H1 (cell line): Measurements from ENCODE around the gene UIMC1. TPM values are rescaled to one million over a fixed set of nuclear protein-coding genes. Genes with fewer than 3 reads are reported as not detected.

Source experiments
- CTCF ChIA-PET: fragments of 300-600 bp; sonication (Branson Sonifier 250); formaldehyde crosslinking; loops from one replicate; lab custom pipeline; 2021; ENCODE audit not compliant: partially characterized antibody; lab: Charles Lee
- POLR2A ChIA-PET: fragments of 300-600 bp; sonication (Branson Sonifier 250); formaldehyde crosslinking; loops from one replicate; lab custom pipeline; 2021; ENCODE audit warnings: inconsistent platforms; ENCODE audit not compliant: partially characterized antibody; lab: Charles Lee
- DNase-seq, 2 experiments: peaks; one replicate each; pipeline versions ENCODE4 v3.0.0 to v3.0.0-alpha.2; 2010 to 2022; ENCODE audit warnings: low spot score in 2 of 2, low read depth in 1 of 2, mixed read lengths in 1 of 2
- FAIRE-seq: peaks from 2 replicates; lab custom pipeline; 2011; peaks lifted over from hg19 to GRCh38; lab: Jason Lieb, UNC
- H2AFZ ChIP-seq: 2 replicates; pipeline ENCODE4 v1.8.1; 2012; ENCODE audit warnings: low read length, inconsistent platforms
- H2AK5ac ChIP-seq: 2 replicates; pipeline ENCODE4 v1.6.1; 2013; ENCODE audit warnings: low read depth, low read length
- H2BK120ac ChIP-seq: replicated peaks from 2 replicates; pipeline ENCODE3; 2013; ENCODE audit warnings: low read depth, low read length, inconsistent platforms
- H2BK12ac ChIP-seq: 2 replicates; pipeline ENCODE4 v1.6.1; 2013; ENCODE audit warnings: low read depth, low read length
- H2BK15ac ChIP-seq: 2 replicates; pipeline ENCODE4 v1.6.1; 2013; ENCODE audit warnings: low read length
- H2BK20ac ChIP-seq: 2 replicates; pipeline ENCODE4 v1.6.1; 2013; ENCODE audit warnings: low read length
- H2BK5ac ChIP-seq: 2 replicates; pipeline ENCODE4 v1.6.1; 2013; ENCODE audit warnings: low read depth, low read length
- H3K14ac ChIP-seq: 2 replicates; pipeline ENCODE4 v1.6.1; 2013; ENCODE audit warnings: inconsistent platforms; ENCODE audit not compliant: insufficient read length
- H3K18ac ChIP-seq: 2 replicates; pipeline ENCODE4 v1.6.1; 2013; ENCODE audit warnings: low read length; ENCODE audit errors: extremely low read depth
- H3K23ac ChIP-seq: 2 replicates; pipeline ENCODE4 v1.6.1; 2013; ENCODE audit warnings: inconsistent platforms; ENCODE audit not compliant: insufficient read length
- H3K23me2 ChIP-seq: 2 replicates; pipeline ENCODE4 v1.6.1; 2013; ENCODE audit warnings: low read depth, low read length
- H3K27ac ChIP-seq: 2 replicates; pipeline ENCODE4 v1.6.1; 2011; ENCODE audit warnings: low read depth, low read length, inconsistent platforms
- H3K27me3 ChIP-seq, 4 experiments: replicated peaks in 1 of 4; 1 replicate in 1 of 4; 2 replicates in 3 of 4; pipeline versions ENCODE4 v1.6.1 to v1.8.1; 2011 to 2013; ENCODE audit warnings: low read length in 3 of 4, mild to moderate bottlenecking in 3 of 4, inconsistent platforms in 2 of 4, mixed read lengths in 2 of 4, moderate library complexity in 1 of 4; ENCODE audit not compliant: control insufficient read depth in 3 of 4, insufficient read depth in 3 of 4; ENCODE audit errors: extremely low read depth in 1 of 4
- H3K36me3 ChIP-seq, 4 experiments: 2 replicates each; pipeline versions ENCODE4 v1.6.1 to v1.8.1; 2011 to 2013; ENCODE audit warnings: mild to moderate bottlenecking in 4 of 4, low read length in 3 of 4, moderate library complexity in 2 of 4, control low read depth in 1 of 4, inconsistent platforms in 1 of 4; ENCODE audit not compliant: insufficient read depth in 4 of 4, control insufficient read depth in 2 of 4
- H3K4ac ChIP-seq: replicated peaks from 2 replicates; pipeline ENCODE3; 2013; ENCODE audit warnings: low read length, low read depth, mixed read lengths, inconsistent platforms; ENCODE audit not compliant: insufficient read length
- H3K4me1 ChIP-seq, 4 experiments: replicated peaks in 1 of 4; 1 replicate in 1 of 4; 2 replicates in 3 of 4; pipeline versions ENCODE4 v1.6.1 to v1.8.1; 2011 to 2013; ENCODE audit warnings: low read length in 3 of 4, inconsistent platforms in 2 of 4, mixed read lengths in 1 of 4; ENCODE audit not compliant: insufficient read depth in 4 of 4, control insufficient read depth in 3 of 4
- H3K4me2 ChIP-seq, 2 experiments: 2 replicates each; pipeline versions ENCODE4 v1.6.1 to v1.8.1; 2011 to 2013; ENCODE audit warnings: low read depth in 2 of 2, low read length in 2 of 2, control low read depth in 1 of 2, inconsistent platforms in 1 of 2, mild to moderate bottlenecking in 1 of 2; ENCODE audit not compliant: insufficient read depth in 1 of 2
- H3K4me3 ChIP-seq, 4 experiments: fragments of 200-600, 300-600 bp in 1 of 4; sonication (generic), shearing (Covaris generic), sonication (Bioruptor Twin) in 1 of 4; 2 replicates each; pipeline versions ENCODE4 v1.5.1 to v1.8.1; 2011 to 2016; ENCODE audit warnings: low read length in 4 of 4, low read depth in 3 of 4, control low read depth in 2 of 4, inconsistent platforms in 2 of 4, mild to moderate bottlenecking in 2 of 4, mixed read lengths in 1 of 4, moderate library complexity in 1 of 4; ENCODE audit not compliant: insufficient read depth in 2 of 4; ENCODE audit errors: extremely low read depth in 1 of 4
- H3K56ac ChIP-seq: replicated peaks from 2 replicates; pipeline ENCODE3; 2013; ENCODE audit warnings: low read depth, mild to moderate bottlenecking, mixed read lengths, low read length, inconsistent platforms; ENCODE audit not compliant: insufficient read length
- H3K79me1 ChIP-seq: 2 replicates; pipeline ENCODE4 v1.6.1; 2013; ENCODE audit warnings: low read depth, low read length, control low read depth
- H3K79me2 ChIP-seq, 2 experiments: 2 replicates each; pipeline versions ENCODE4 v1.6.1 to v1.8.1; 2012 to 2013; ENCODE audit warnings: low read length in 2 of 2, mild to moderate bottlenecking in 2 of 2, inconsistent platforms in 1 of 2; ENCODE audit not compliant: insufficient read depth in 2 of 2, control insufficient read depth in 1 of 2
- H3K9ac ChIP-seq, 4 experiments: replicated peaks in 1 of 4; 1 replicate in 1 of 4; 2 replicates in 3 of 4; pipeline versions ENCODE4 v1.6.1 to v1.8.1; 2011 to 2013; ENCODE audit warnings: low read depth in 3 of 4, low read length in 3 of 4, control low read depth in 2 of 4, mild to moderate bottlenecking in 2 of 4, moderate library complexity in 2 of 4, inconsistent platforms in 1 of 4; ENCODE audit errors: extremely low read depth in 1 of 4
- H3K9me3 ChIP-seq, 2 experiments: 2 replicates each; pipeline versions ENCODE4 v1.6.1 to v1.8.1; 2012 to 2013; ENCODE audit warnings: mild to moderate bottlenecking in 2 of 2, moderate library complexity in 2 of 2, control low read depth in 1 of 2, inconsistent platforms in 1 of 2, low read depth in 1 of 2, low read length in 1 of 2, mixed read lengths in 1 of 2; ENCODE audit not compliant: insufficient read depth in 2 of 2
- H4K20me1 ChIP-seq, 2 experiments: replicated peaks in 1 of 2; 2 replicates each; pipeline versions ENCODE3 to v1.8.1; 2011 to 2013; ENCODE audit warnings: inconsistent platforms in 2 of 2, low read length in 2 of 2, mild to moderate bottlenecking in 1 of 2; ENCODE audit not compliant: insufficient read depth in 2 of 2, control insufficient read depth in 1 of 2
- H4K5ac ChIP-seq: 2 replicates; pipeline ENCODE4 v1.6.1; 2013; ENCODE audit warnings: low read length, low read depth, mixed read lengths, inconsistent platforms; ENCODE audit not compliant: insufficient read length
- H4K8ac ChIP-seq: 2 replicates; pipeline ENCODE4 v1.8.0; 2013; ENCODE audit warnings: mild to moderate bottlenecking, moderate library complexity, low read length, inconsistent platforms; ENCODE audit not compliant: insufficient read depth; ENCODE audit errors: extremely low read depth
- H4K91ac ChIP-seq: replicated peaks from 2 replicates; pipeline ENCODE3; 2013; ENCODE audit warnings: low read length, mixed read lengths, inconsistent platforms; ENCODE audit not compliant: insufficient read length
- JUN ChIP-seq: IDR thresholded peaks from 2 replicates; pipeline ENCODE4 v1.6.1; 2011; ENCODE audit warnings: low read depth, mild to moderate bottlenecking, improper control_type of control experiment, low read length
- JUND ChIP-seq: IDR thresholded peaks from 2 replicates; pipeline ENCODE4 v1.6.1; 2011; ENCODE audit warnings: mild to moderate bottlenecking, improper control_type of control experiment, low read length
- POU5F1 ChIP-seq: IDR thresholded peaks from 2 replicates; pipeline ENCODE4 v1.6.1; 2011; ENCODE audit warnings: low read depth, mild to moderate bottlenecking, low read length, moderate library complexity
- RAD21 ChIP-seq, 2 experiments: IDR thresholded peaks in 1 of 2; conservative IDR thresholded peaks in 1 of 2; 2 replicates each; pipeline ENCODE4 v1.6.1; 2011; ENCODE audit warnings: low read depth in 2 of 2, low read length in 2 of 2, improper control_type of control experiment in 1 of 2, inconsistent platforms in 1 of 2, mild to moderate bottlenecking in 1 of 2, moderate library complexity in 1 of 2
- RNF2 ChIP-seq: fragments of 200-900, 300-1000 bp; sonication (generic); IDR thresholded peaks from 2 replicates; pipeline ENCODE4 v1.7.1; 2016; ENCODE audit warnings: borderline replicate concordance, low read depth, mild to moderate bottlenecking, antibody characterized with exemption, low read length; ENCODE audit not compliant: poor library complexity, severe bottlenecking; ENCODE audit errors: missing control alignments
- WGBS, 2 experiments: shearing (Covaris generic) in 1 of 2; methylation state at CpG; one replicate each; pipeline versions ENCODE4 v1.1.6 to v1.1.7; 2013 to 2015; ENCODE audit warnings: low lambda C conversion rate in 2 of 2, mixed read lengths in 2 of 2, inconsistent platforms in 1 of 2, low coverage in 1 of 2, missing lambda C conversion rate in 1 of 2; ENCODE audit not compliant: insufficient replicate concordance in 2 of 2, insufficient coverage in 1 of 2, insufficient read length in 1 of 2; ENCODE audit errors: extremely low coverage in 1 of 2, missing lambda C conversion rate in 1 of 2; 5-methylcytosine and 5-hydroxymethylcytosine counted together
- polyA plus RNA-seq, 7 experiments: library from polyadenylated mRNA; depleted of rRNA in 3 of 7; stranded (reverse) in 5 of 7; unstranded in 2 of 7; fragments of >200 nt in 5 of 7; fragments of 200-250 nt in 2 of 7; gene quantifications; 1 replicate in 5 of 7; 2 replicates in 1 of 7; 4 replicates in 1 of 7; pipeline versions ENCODE4 v1.2.1 to v1.2.3, GENCODE V29; 2011 to 2013; ENCODE audit warnings: missing spikeins in 2 of 7, mixed read lengths in 2 of 7
- total RNA-seq: library from RNA; stranded (reverse); fragmentation: NEBNext Ultra II Directional; extraction: Animal tissue kit (Norgen Biotek cat#: 25700); gene quantifications from 2 replicates; pipeline ENCODE4 v1.2.1, GENCODE V29; 2021

The UIMC1 gene
- total and polyA plus RNA-seq, 2 of the 8 experiments (the other 6 are each of a cell fraction or from before 2014, with no cell fraction given) = 12.8 to 43.7 TPM

DNA sequence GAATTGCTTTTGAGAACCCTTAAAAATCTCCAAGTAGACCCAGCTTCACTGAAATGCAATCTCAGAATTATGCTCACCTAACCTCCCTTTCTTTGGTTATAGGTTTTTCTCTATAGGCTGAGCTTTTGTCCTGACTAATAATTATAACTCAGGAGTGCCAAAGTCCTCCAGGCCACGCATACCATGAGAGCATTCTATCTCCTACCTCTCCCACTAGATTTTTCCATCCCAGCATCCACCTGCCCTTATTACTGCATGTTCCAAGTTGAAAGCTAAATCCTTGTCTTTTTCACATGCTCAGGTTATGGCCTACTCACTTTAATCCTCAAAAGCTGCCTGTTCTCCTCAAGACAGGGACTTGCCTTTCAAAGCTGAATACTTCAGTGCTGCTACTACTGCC lies 38.1 kb upstream of the UIMC1 start:
- Histone ChIP-seq H3K23me2 (no peaks in the 10 kb centered on the region), H3K4me3 (no peak overlapping the region), H3K27ac (no peak overlapping the region), H3K9me3 (no peaks in the 10 kb centered on the region), H4K8ac (no peak overlapping the region), H2BK20ac (no peak overlapping the region), H2BK120ac (no peak overlapping the region), H2AFZ (no peak overlapping the region), H3K18ac (no peak overlapping the region), H3K14ac (no peak overlapping the region), H2BK15ac (no peak overlapping the region), H4K20me1 (peaks cover 0 to 2% of the 10 kb centered on the region in 2 experiments), H3K23ac (no peak overlapping the region), H4K91ac (no peak overlapping the region), H2BK12ac (no peak overlapping the region), H3K36me3 (peaks cover 6 to 36% (median 18%) of the 10 kb centered on the region in 4 experiments; a peak in 7 of 8 replicates), H4K5ac (no peak overlapping the region), H3K4ac (no peak overlapping the region), H2AK5ac (no peak overlapping the region), H2BK5ac (no peak overlapping the region; the same call in 1 of the 2 replicates), H3K56ac (no peak overlapping the region), H3K79me1 (no peaks in the 10 kb centered on the region), H3K4me2 (no peak overlapping the region), H3K9ac (no peak overlapping the region), H3K79me2 (no peaks in the 10 kb centered on the region), H3K27me3 (no peaks in the 10 kb centered on the region), H3K4me1 (no peaks in the 10 kb centered on the region)
- 100% methylated on average over 1 of the region's 1 CpG; no CpG with 5 or more reads in 1 of the 2 experiments for WGBS, 2 experiments
- no peak for DNase-seq
- ChIA-PET POLR2A (interaction anchor here (0.6 to 1.0 kb wide), 3 partner anchors 9 to 27 kb away, joined by 3 to 4 read pairs (median 4); no protein-coding TSS in a partner anchor), CTCF (interaction anchor here (0.9 to 3.5 kb wide), 8 partner anchors 19 to 384 kb away, joined by 3 to 10 read pairs (median 4); partner anchors contain the start of gene ZNF346)
- FAIRE-seq = no peak
- TF ChIP-seq RNF2 (no peak), JUN (no peak), JUND (no peak), POU5F1 (no peak), RAD21 (IDR thresholded peaks at IDR 0.05 in 1 of 2, conservative IDR thresholded peaks at IDR 0.05 in 1 of 2; ENCODE audit: low read depth in 2 of 2, low read length in 2 of 2) (no peak)
